Duodenal mucosa (tissue), 2 donors: ENCODE data around the gene CNTNAP2.
"Not testable (repeated sequence)": the region's sequence is repeated elsewhere in the genome, so short reads cannot be mapped to it uniquely, and the experiment has no call there.

Experiments
- H3K27ac ChIP-seq: one replicate; pipeline ENCODE4 v1.7.0; 2013; ENCODE audit warnings: low read depth, low read length
- H3K27me3 ChIP-seq, 2 donors: one replicate each; pipeline ENCODE4 v1.7.0; 2013; ENCODE audit warnings: low read length in 2 of 2, control low read depth in 1 of 2; ENCODE audit not compliant: insufficient read depth in 2 of 2, control insufficient read depth in 1 of 2
- H3K36me3 ChIP-seq, 2 donors: one replicate each; pipeline ENCODE4 v1.7.0; 2013; ENCODE audit warnings: low read length in 2 of 2, control low read depth in 1 of 2; ENCODE audit not compliant: insufficient read depth in 2 of 2, control insufficient read depth in 1 of 2
- H3K4me1 ChIP-seq, 2 donors: one replicate each; pipeline ENCODE4 v1.7.0; 2013; ENCODE audit warnings: low read length in 2 of 2, control low read depth in 1 of 2; ENCODE audit not compliant: insufficient read depth in 2 of 2, control insufficient read depth in 1 of 2
- H3K4me3 ChIP-seq, 2 donors: one replicate each; pipeline ENCODE4 v1.7.0; 2013; ENCODE audit warnings: low read length in 2 of 2, low read depth in 1 of 2
- H3K9ac ChIP-seq, 2 donors: one replicate each; pipeline ENCODE4 v1.7.0; 2013; ENCODE audit warnings: low read length in 2 of 2, low read depth in 1 of 2
- H3K9me3 ChIP-seq, 2 donors: one replicate each; pipeline ENCODE4 v1.7.0; 2013; ENCODE audit warnings: low read length in 2 of 2, control low read depth in 1 of 2; ENCODE audit not compliant: control insufficient read depth in 1 of 2

CNTNAP2 gene

GRCh38 chr7:147775516-147776284 lies 1659.1 kb downstream of the CNTNAP2 start:
- Histone ChIP-seq H3K27me3 (no peaks in the 10 kb centered on the region), H3K9ac (no peak overlapping the region), H3K9me3 (no peaks in the 10 kb centered on the region), H3K4me1 (no peaks in the 10 kb centered on the region), H3K4me3 (no peak overlapping the region), H3K27ac (no peak overlapping the region), H3K36me3 (no peaks in the 10 kb centered on the region)

- H3K9ac ChIP-seq = no peak overlapping the region
- no peak overlapping the region for H3K4me3 ChIP-seq
- no peaks in the 10 kb centered on the region for H3K27me3 ChIP-seq
- H3K4me1 ChIP-seq = no peaks in the 10 kb centered on the region
- H3K27ac ChIP-seq = no peak overlapping the region
- no peaks in the 10 kb centered on the region for H3K36me3 ChIP-seq
- H3K9me3 ChIP-seq = peaks cover 0 to 1% of the 10 kb centered on the region in 2 donors
Observed at GRCh38 chr7:147777309-147777708, 1660.7 kb downstream of the CNTNAP2 start.

GRCh38 chr7:147779949-147780348 lies 1663.3 kb downstream of the CNTNAP2 start:
- Histone ChIP-seq H3K9ac (no peak overlapping the region), H3K4me3 (no peak overlapping the region), H3K27ac (no peak overlapping the region), H3K9me3 (peaks cover 0 to 4% of the 10 kb centered on the region in 2 donors), H3K4me1 (no peaks in the 10 kb centered on the region), H3K27me3 (no peaks in the 10 kb centered on the region), H3K36me3 (no peaks in the 10 kb centered on the region)

GRCh38 chr7:147796581-147796980 lies 1680.0 kb downstream of the CNTNAP2 start:
- Histone ChIP-seq H3K27me3 (no peaks in the 10 kb centered on the region), H3K4me1 (no peaks in the 10 kb centered on the region), H3K27ac (no peak overlapping the region), H3K9me3 (no peaks in the 10 kb centered on the region), H3K4me3 (no peak overlapping the region), H3K36me3 (no peaks in the 10 kb centered on the region), H3K9ac (no peak overlapping the region)

- Histone ChIP-seq H3K9me3 (no peaks in the 10 kb centered on the region), H3K36me3 (no peaks in the 10 kb centered on the region), H3K4me3 (no peak overlapping the region), H3K27ac (no peak overlapping the region), H3K27me3 (no peaks in the 10 kb centered on the region), H3K9ac (no peak overlapping the region), H3K4me1 (no peaks in the 10 kb centered on the region)
Observed at GRCh38 chr7:147798001-147798400, 1681.4 kb downstream of the CNTNAP2 start.

GRCh38 chr7:147801762-147802161 lies 1685.2 kb downstream of the CNTNAP2 start:
- not testable (repeated sequence) for H3K9ac ChIP-seq, H3K4me3 ChIP-seq, H3K27ac ChIP-seq, H3K9me3 ChIP-seq, H3K27me3 ChIP-seq, H3K4me1 ChIP-seq, H3K36me3 ChIP-seq

- Histone ChIP-seq H3K4me1 (no peaks in the 10 kb centered on the region), H3K27me3 (no peaks in the 10 kb centered on the region), H3K9ac (no peak overlapping the region), H3K36me3 (no peaks in the 10 kb centered on the region), H3K27ac (no peak overlapping the region), H3K9me3 (peaks cover 0 to 5% of the 10 kb centered on the region in 2 donors), H3K4me3 (no peak overlapping the region)
Observed at GRCh38 chr7:147803151-147803550, 1686.5 kb downstream of the CNTNAP2 start.

- Histone ChIP-seq H3K9ac (no peak overlapping the region), H3K27me3 (no peaks in the 10 kb centered on the region), H3K27ac (no peak overlapping the region), H3K9me3 (peaks cover 0 to 5% of the 10 kb centered on the region in 2 donors), H3K4me3 (no peak overlapping the region), H3K4me1 (no peaks in the 10 kb centered on the region), H3K36me3 (no peaks in the 10 kb centered on the region)
Observed at GRCh38 chr7:147803606-147804005, 1687.0 kb downstream of the CNTNAP2 start.

GRCh38 chr7:147804032-147804431 lies 1687.4 kb downstream of the CNTNAP2 start:
- H3K9ac ChIP-seq = no peak overlapping the region
- peaks cover 0 to 5% of the 10 kb centered on the region in 2 donors for H3K9me3 ChIP-seq
- no peak overlapping the region for H3K27ac ChIP-seq
- H3K36me3 ChIP-seq = no peaks in the 10 kb centered on the region
- H3K27me3 ChIP-seq = no peaks in the 10 kb centered on the region
- H3K4me3 ChIP-seq = no peak overlapping the region
- H3K4me1 ChIP-seq = no peaks in the 10 kb centered on the region

- H3K4me3 ChIP-seq = no peak overlapping the region
- H3K9me3 ChIP-seq = peaks cover 0 to 5% of the 10 kb centered on the region in 2 donors
- H3K9ac ChIP-seq = no peak overlapping the region
- H3K4me1 ChIP-seq = no peaks in the 10 kb centered on the region
- H3K27ac ChIP-seq = no peak overlapping the region
- H3K36me3 ChIP-seq = no peaks in the 10 kb centered on the region
- no peaks in the 10 kb centered on the region for H3K27me3 ChIP-seq
Observed at GRCh38 chr7:147805996-147806576, 1689.5 kb downstream of the CNTNAP2 start.
